ENCODE results near the gene PRELID2.
A peak's percentile ranks its signal among the peaks of the same experiment; 100 is the strongest.
"Not testable (repeated sequence)": the region's sequence is repeated elsewhere in the genome, so short reads cannot be mapped to it uniquely, and the experiment has no call there.

Gene PRELID2

GRCh38 chr5:145840458-145841132 lies 5.5 kb upstream of the PRELID2 start:
- FAIRE-seq (no peak), DNase-seq (ENCODE audit: insufficient read length, low spot score) (no peak)

- FAIRE-seq: no peak
These were observed 3.1 kb upstream of the PRELID2 start for GRCh38 chr5:145838276-145838675.

GRCh38 chr5:145836241-145836640 lies 1.1 kb upstream of the PRELID2 start:
- FAIRE-seq; DNase-seq (ENCODE audit: insufficient read length, low spot score): not testable (repeated sequence)

More at GRCh38 chr5:145838276-145838675, 3.1 kb upstream of the PRELID2 start:
- no peak for DNase-seq (ENCODE audit: insufficient read length, low spot score)

GRCh38 chr5:145835848-145836239 lies 702 bp upstream of the PRELID2 start:
- DNase-seq (ENCODE audit: insufficient read length, low spot score) (no peak), FAIRE-seq (no peak)

GRCh38 chr5:145834554-145834916 lies 607 bp downstream of the PRELID2 start:
- DNase-seq (ENCODE audit: insufficient read length, low spot score) (no peak), FAIRE-seq (no peak)

GRCh38 chr5:145833631-145834200 lies 1.4 kb downstream of the PRELID2 start:
- DNase-seq (ENCODE audit: insufficient read length, low spot score): no peak
- FAIRE-seq: no peak

- FAIRE-seq: no peak
- no peak for DNase-seq (ENCODE audit: insufficient read length, low spot score)
These were observed 4.5 kb downstream of the PRELID2 start for GRCh38 chr5:145830594-145830993.

- FAIRE-seq: no peak
- DNase-seq (ENCODE audit: insufficient read length, low spot score): no peak
These were observed 5.3 kb downstream of the PRELID2 start for GRCh38 chr5:145829708-145830361.

GRCh38 chr5:145826895-145827674 lies 8.1 kb downstream of the PRELID2 start:
- DNase-seq (ENCODE audit: insufficient read length, low spot score): no peak
- FAIRE-seq: no peak

GRCh38 chr5:145825751-145826180 lies 9.4 kb downstream of the PRELID2 start:
- peak; percentile 32 for DNase-seq (ENCODE audit: insufficient read length, low spot score)
- FAIRE-seq: no peak

GRCh38 chr5:145824040-145824439 lies 11.1 kb downstream of the PRELID2 start:
- no peak for DNase-seq (ENCODE audit: insufficient read length, low spot score)
- no peak for FAIRE-seq

- DNase-seq (ENCODE audit: insufficient read length, low spot score) (no peak), FAIRE-seq (no peak)
These were observed 16.5 kb downstream of the PRELID2 start for GRCh38 chr5:145818604-145819003.

- no peak for FAIRE-seq
- no peak for DNase-seq (ENCODE audit: insufficient read length, low spot score)
These were observed 22.3 kb downstream of the PRELID2 start for GRCh38 chr5:145812877-145813276.

- DNase-seq (ENCODE audit: insufficient read length, low spot score): no peak
- no peak for FAIRE-seq
These were observed 23.1 kb downstream of the PRELID2 start for GRCh38 chr5:145811834-145812625.

- DNase-seq (ENCODE audit: insufficient read length, low spot score) (no peak), FAIRE-seq (no peak)
These were observed 28.2 kb downstream of the PRELID2 start for GRCh38 chr5:145806923-145807322.

- DNase-seq (ENCODE audit: insufficient read length, low spot score): no peak
- FAIRE-seq: no peak
These were observed 29.3 kb downstream of the PRELID2 start for GRCh38 chr5:145805819-145806218.

- DNase-seq (ENCODE audit: insufficient read length, low spot score) (no peak), FAIRE-seq (no peak)
These were observed 30.4 kb downstream of the PRELID2 start for GRCh38 chr5:145804701-145805100.

GRCh38 chr5:145803112-145804004 lies 31.8 kb downstream of the PRELID2 start:
- no peak for FAIRE-seq
- DNase-seq (ENCODE audit: insufficient read length, low spot score): no peak

GRCh38 chr5:145801195-145801594 lies 33.9 kb downstream of the PRELID2 start:
- FAIRE-seq (no peak), DNase-seq (ENCODE audit: insufficient read length, low spot score) (no peak)

All from HTR-8/SVneo (cell line).